Parietal lobe (tissue), 2 donors: ENCODE results near the gene CNOT11. TPM values are rescaled to one million over a fixed set of nuclear protein-coding genes. Genes with fewer than 3 reads are reported as not detected.

ENCODE experiments used
- small RNA-seq: library from RNA; depleted of rRNA; stranded (forward); fragments of <200 nt; gene quantifications from one replicate; pipeline ENCODE3, GENCODE V24; 2014; ENCODE audit warnings: low replicate concordance
- total RNA-seq: library from RNA; depleted of rRNA; stranded (reverse); fragments of >200 nt; gene quantifications from one replicate; pipeline ENCODE4 v1.2.3, GENCODE V29; 2014

CNOT11 gene
- 15.0 TPM for total RNA-seq

GRCh38 chr2:101252408-101253012, at the start of gene CNOT11:
TSS of gene CNOT11 (plus strand) at chr2:101252886. CDS start at chr2:101252965, 79 bp downstream.

DNA sequence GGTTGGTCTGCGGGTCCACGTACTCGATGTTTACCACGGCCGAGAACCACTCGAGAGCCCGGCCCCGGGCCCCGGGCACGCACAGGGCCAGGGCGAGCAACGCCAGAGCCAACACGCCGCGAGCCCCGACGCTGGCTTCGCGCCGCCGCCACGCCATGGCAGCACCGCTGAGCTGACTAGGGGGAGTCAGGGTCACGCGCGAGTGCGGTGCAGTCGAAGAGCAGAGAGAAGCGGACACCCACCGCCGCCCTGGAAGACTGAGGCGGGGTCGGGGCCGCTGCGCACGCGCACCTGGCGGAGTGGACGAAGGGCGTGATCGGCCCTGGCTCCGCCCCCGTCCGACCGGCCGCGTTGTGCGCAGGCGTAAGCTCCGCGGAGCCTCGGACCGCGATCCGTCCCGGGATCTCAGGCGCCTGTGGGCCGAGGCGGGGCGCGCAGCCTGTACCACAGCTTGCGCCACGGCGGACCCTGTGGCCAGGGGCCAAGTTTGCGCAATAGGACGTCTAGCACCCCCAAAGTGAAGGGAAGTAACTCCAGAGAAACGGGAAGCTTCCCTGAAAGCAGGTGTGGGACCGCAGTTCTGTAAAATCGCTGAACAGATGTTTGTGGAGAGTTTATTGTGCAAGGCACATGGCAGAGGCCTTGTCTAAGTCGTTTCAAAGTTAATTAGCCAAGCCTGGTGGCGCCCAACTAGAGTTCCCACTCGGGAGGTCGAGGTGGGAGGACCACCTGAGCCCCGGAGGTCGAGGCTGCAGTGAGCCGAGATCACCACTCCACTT, 55.9 kb downstream of the CNOT11 start, which contains the start of gene RNF149:
RNF149 (minus strand) TSS at position 270 of the 779 bp plus-strand sequence; CDS start at position 157, 113 bp downstream.

Small RNA genes within 50 kb of the gene (small RNA-seq; reads per million reads assigned to genes)
- gene MIR5696 (not detected), gene SNORD89 (166 reads per million, percentile 96 among the genes with 10 or more reads in this experiment)

Other genes with a start within 250 kb of the CNOT11 start
- 12.5 TPM for gene TBC1D8, start 101.5 kb upstream of the CNOT11 start, total RNA-seq
- 90.5 TPM for gene RNF149, start 55.8 kb downstream of the CNOT11 start, total RNA-seq
- 4.7 TPM for gene CREG2, start 134.6 kb downstream of the CNOT11 start, total RNA-seq
- not detected for gene RFX8, start 222.2 kb downstream of the CNOT11 start, total RNA-seq